ENCODE results near the gene HSCB.

GRCh38 chr22:28801845-28802594 lies 60.2 kb downstream of the HSCB start:
- TF ChIP-seq POLR2AphosphoS5 (IDR thresholded peaks at IDR 0.05; ENCODE audit: low read depth, low read length) (no peak), CTCF (IDR thresholded peaks at IDR 0.05) (no peak)

Measured in Panc1 (cell line).